OCI-LY7 (cell line): ENCODE results near the gene PTGER3.

Experiments used
- EZH2phosphoT487 ChIP-seq: fragments of 200-600 bp; sonication (generic); IDR thresholded peaks from 2 replicates; pipeline ENCODE4 v1.6.1; 2018; ENCODE audit warnings: low read depth, borderline replicate concordance, mild to moderate bottlenecking, mixed run types, antibody characterized with exemption, low read length, moderate library complexity, mixed read lengths
- TF ChIP-seq, protein P1 (sequence below): fragments of 200-600 bp; sonication (generic); conservative IDR thresholded peaks from 2 replicates; pipeline ENCODE4 v1.5.1; 2014; ENCODE audit warnings: mild to moderate bottlenecking, antibody characterized with exemption, low read length, moderate library complexity, mixed read lengths

- TF ChIP-seq, protein P1, sequence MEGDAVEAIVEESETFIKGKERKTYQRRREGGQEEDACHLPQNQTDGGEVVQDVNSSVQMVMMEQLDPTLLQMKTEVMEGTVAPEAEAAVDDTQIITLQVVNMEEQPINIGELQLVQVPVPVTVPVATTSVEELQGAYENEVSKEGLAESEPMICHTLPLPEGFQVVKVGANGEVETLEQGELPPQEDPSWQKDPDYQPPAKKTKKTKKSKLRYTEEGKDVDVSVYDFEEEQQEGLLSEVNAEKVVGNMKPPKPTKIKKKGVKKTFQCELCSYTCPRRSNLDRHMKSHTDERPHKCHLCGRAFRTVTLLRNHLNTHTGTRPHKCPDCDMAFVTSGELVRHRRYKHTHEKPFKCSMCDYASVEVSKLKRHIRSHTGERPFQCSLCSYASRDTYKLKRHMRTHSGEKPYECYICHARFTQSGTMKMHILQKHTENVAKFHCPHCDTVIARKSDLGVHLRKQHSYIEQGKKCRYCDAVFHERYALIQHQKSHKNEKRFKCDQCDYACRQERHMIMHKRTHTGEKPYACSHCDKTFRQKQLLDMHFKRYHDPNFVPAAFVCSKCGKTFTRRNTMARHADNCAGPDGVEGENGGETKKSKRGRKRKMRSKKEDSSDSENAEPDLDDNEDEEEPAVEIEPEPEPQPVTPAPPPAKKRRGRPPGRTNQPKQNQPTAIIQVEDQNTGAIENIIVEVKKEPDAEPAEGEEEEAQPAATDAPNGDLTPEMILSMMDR: no peak
- no peak for TF ChIP-seq EZH2phosphoT487
These were observed 39.4 kb upstream of the PTGER3 start for GRCh38 chr1:71087060-71087459.
